H1 (cell line): ENCODE results near the gene FOSL2. TPM values are rescaled to one million over a fixed set of nuclear protein-coding genes. Genes with fewer than 3 reads are reported as not detected.

Experiments
- CTCF ChIA-PET: fragments of 300-600 bp; sonication (Branson Sonifier 250); formaldehyde crosslinking; loops from one replicate; lab custom pipeline; 2021; ENCODE audit not compliant: partially characterized antibody; lab: Charles Lee
- POLR2A ChIA-PET: fragments of 300-600 bp; sonication (Branson Sonifier 250); formaldehyde crosslinking; loops from one replicate; lab custom pipeline; 2021; ENCODE audit warnings: inconsistent platforms; ENCODE audit not compliant: partially characterized antibody; lab: Charles Lee
- DNase-seq, 2 experiments: peaks; one replicate each; pipeline versions ENCODE4 v3.0.0 to v3.0.0-alpha.2; 2010 to 2022; ENCODE audit warnings: low spot score in 2 of 2, low read depth in 1 of 2, mixed read lengths in 1 of 2
- FAIRE-seq: peaks from 2 replicates; lab custom pipeline; 2011; peaks lifted over from hg19 to GRCh38; lab: Jason Lieb, UNC
- H2AFZ ChIP-seq: 2 replicates; pipeline ENCODE4 v1.8.1; 2012; ENCODE audit warnings: low read length, inconsistent platforms
- H2AK5ac ChIP-seq: 2 replicates; pipeline ENCODE4 v1.6.1; 2013; ENCODE audit warnings: low read depth, low read length
- H2BK120ac ChIP-seq: replicated peaks from 2 replicates; pipeline ENCODE3; 2013; ENCODE audit warnings: low read depth, low read length, inconsistent platforms
- H2BK12ac ChIP-seq: 2 replicates; pipeline ENCODE4 v1.6.1; 2013; ENCODE audit warnings: low read depth, low read length
- H2BK15ac ChIP-seq: 2 replicates; pipeline ENCODE4 v1.6.1; 2013; ENCODE audit warnings: low read length
- H2BK20ac ChIP-seq: 2 replicates; pipeline ENCODE4 v1.6.1; 2013; ENCODE audit warnings: low read length
- H2BK5ac ChIP-seq: 2 replicates; pipeline ENCODE4 v1.6.1; 2013; ENCODE audit warnings: low read depth, low read length
- H3K14ac ChIP-seq: 2 replicates; pipeline ENCODE4 v1.6.1; 2013; ENCODE audit warnings: inconsistent platforms; ENCODE audit not compliant: insufficient read length
- H3K18ac ChIP-seq: 2 replicates; pipeline ENCODE4 v1.6.1; 2013; ENCODE audit warnings: low read length; ENCODE audit errors: extremely low read depth
- H3K23ac ChIP-seq: 2 replicates; pipeline ENCODE4 v1.6.1; 2013; ENCODE audit warnings: inconsistent platforms; ENCODE audit not compliant: insufficient read length
- H3K23me2 ChIP-seq: 2 replicates; pipeline ENCODE4 v1.6.1; 2013; ENCODE audit warnings: low read depth, low read length
- H3K27ac ChIP-seq: 2 replicates; pipeline ENCODE4 v1.6.1; 2011; ENCODE audit warnings: low read depth, low read length, inconsistent platforms
- H3K27me3 ChIP-seq, 4 experiments: replicated peaks in 1 of 4; 1 replicate in 1 of 4; 2 replicates in 3 of 4; pipeline versions ENCODE4 v1.6.1 to v1.8.1; 2011 to 2013; ENCODE audit warnings: low read length in 3 of 4, mild to moderate bottlenecking in 3 of 4, inconsistent platforms in 2 of 4, mixed read lengths in 2 of 4, moderate library complexity in 1 of 4; ENCODE audit not compliant: control insufficient read depth in 3 of 4, insufficient read depth in 3 of 4; ENCODE audit errors: extremely low read depth in 1 of 4
- H3K36me3 ChIP-seq, 4 experiments: 2 replicates each; pipeline versions ENCODE4 v1.6.1 to v1.8.1; 2011 to 2013; ENCODE audit warnings: mild to moderate bottlenecking in 4 of 4, low read length in 3 of 4, moderate library complexity in 2 of 4, control low read depth in 1 of 4, inconsistent platforms in 1 of 4; ENCODE audit not compliant: insufficient read depth in 4 of 4, control insufficient read depth in 2 of 4
- H3K4ac ChIP-seq: replicated peaks from 2 replicates; pipeline ENCODE3; 2013; ENCODE audit warnings: low read length, low read depth, mixed read lengths, inconsistent platforms; ENCODE audit not compliant: insufficient read length
- H3K4me1 ChIP-seq, 4 experiments: replicated peaks in 1 of 4; 1 replicate in 1 of 4; 2 replicates in 3 of 4; pipeline versions ENCODE4 v1.6.1 to v1.8.1; 2011 to 2013; ENCODE audit warnings: low read length in 3 of 4, inconsistent platforms in 2 of 4, mixed read lengths in 1 of 4; ENCODE audit not compliant: insufficient read depth in 4 of 4, control insufficient read depth in 3 of 4
- H3K4me2 ChIP-seq, 2 experiments: 2 replicates each; pipeline versions ENCODE4 v1.6.1 to v1.8.1; 2011 to 2013; ENCODE audit warnings: low read depth in 2 of 2, low read length in 2 of 2, control low read depth in 1 of 2, inconsistent platforms in 1 of 2, mild to moderate bottlenecking in 1 of 2; ENCODE audit not compliant: insufficient read depth in 1 of 2
- H3K4me3 ChIP-seq, 4 experiments: fragments of 200-600, 300-600 bp in 1 of 4; sonication (generic), shearing (Covaris generic), sonication (Bioruptor Twin) in 1 of 4; 2 replicates each; pipeline versions ENCODE4 v1.5.1 to v1.8.1; 2011 to 2016; ENCODE audit warnings: low read length in 4 of 4, low read depth in 3 of 4, control low read depth in 2 of 4, inconsistent platforms in 2 of 4, mild to moderate bottlenecking in 2 of 4, mixed read lengths in 1 of 4, moderate library complexity in 1 of 4; ENCODE audit not compliant: insufficient read depth in 2 of 4; ENCODE audit errors: extremely low read depth in 1 of 4
- H3K56ac ChIP-seq: replicated peaks from 2 replicates; pipeline ENCODE3; 2013; ENCODE audit warnings: low read depth, mild to moderate bottlenecking, mixed read lengths, low read length, inconsistent platforms; ENCODE audit not compliant: insufficient read length
- H3K79me1 ChIP-seq: 2 replicates; pipeline ENCODE4 v1.6.1; 2013; ENCODE audit warnings: low read depth, low read length, control low read depth
- H3K79me2 ChIP-seq, 2 experiments: 2 replicates each; pipeline versions ENCODE4 v1.6.1 to v1.8.1; 2012 to 2013; ENCODE audit warnings: low read length in 2 of 2, mild to moderate bottlenecking in 2 of 2, inconsistent platforms in 1 of 2; ENCODE audit not compliant: insufficient read depth in 2 of 2, control insufficient read depth in 1 of 2
- H3K9ac ChIP-seq, 4 experiments: replicated peaks in 1 of 4; 1 replicate in 1 of 4; 2 replicates in 3 of 4; pipeline versions ENCODE4 v1.6.1 to v1.8.1; 2011 to 2013; ENCODE audit warnings: low read depth in 3 of 4, low read length in 3 of 4, control low read depth in 2 of 4, mild to moderate bottlenecking in 2 of 4, moderate library complexity in 2 of 4, inconsistent platforms in 1 of 4; ENCODE audit errors: extremely low read depth in 1 of 4
- H3K9me3 ChIP-seq, 2 experiments: 2 replicates each; pipeline versions ENCODE4 v1.6.1 to v1.8.1; 2012 to 2013; ENCODE audit warnings: mild to moderate bottlenecking in 2 of 2, moderate library complexity in 2 of 2, control low read depth in 1 of 2, inconsistent platforms in 1 of 2, low read depth in 1 of 2, low read length in 1 of 2, mixed read lengths in 1 of 2; ENCODE audit not compliant: insufficient read depth in 2 of 2
- H4K20me1 ChIP-seq, 2 experiments: replicated peaks in 1 of 2; 2 replicates each; pipeline versions ENCODE3 to v1.8.1; 2011 to 2013; ENCODE audit warnings: inconsistent platforms in 2 of 2, low read length in 2 of 2, mild to moderate bottlenecking in 1 of 2; ENCODE audit not compliant: insufficient read depth in 2 of 2, control insufficient read depth in 1 of 2
- H4K5ac ChIP-seq: 2 replicates; pipeline ENCODE4 v1.6.1; 2013; ENCODE audit warnings: low read length, low read depth, mixed read lengths, inconsistent platforms; ENCODE audit not compliant: insufficient read length
- H4K8ac ChIP-seq: 2 replicates; pipeline ENCODE4 v1.8.0; 2013; ENCODE audit warnings: mild to moderate bottlenecking, moderate library complexity, low read length, inconsistent platforms; ENCODE audit not compliant: insufficient read depth; ENCODE audit errors: extremely low read depth
- H4K91ac ChIP-seq: replicated peaks from 2 replicates; pipeline ENCODE3; 2013; ENCODE audit warnings: low read length, mixed read lengths, inconsistent platforms; ENCODE audit not compliant: insufficient read length
- ASH2L ChIP-seq: fragments of 200-600, 300-600 bp; sonication (generic); IDR thresholded peaks from one replicate; pipeline ENCODE4 v1.7.1; 2017; ENCODE audit warnings: low read length
- CREB1 ChIP-seq: IDR thresholded peaks from 2 replicates; pipeline ENCODE4 v1.6.1; 2012; ENCODE audit warnings: inconsistent platforms
- E2F6 ChIP-seq: IDR thresholded peaks from 2 replicates; pipeline ENCODE4 v1.6.1; 2012; ENCODE audit warnings: inconsistent platforms
- EGR1 ChIP-seq: IDR thresholded peaks from 2 replicates; pipeline ENCODE4 v1.6.1; 2011; ENCODE audit warnings: low read depth, low read length, borderline replicate concordance
- FOSL1 ChIP-seq: IDR thresholded peaks from 2 replicates; pipeline ENCODE4 v1.6.1; 2011; ENCODE audit warnings: mild to moderate bottlenecking, low read depth, low read length, moderate library complexity; ENCODE audit not compliant: insufficient read depth
- HDAC6 ChIP-seq: IDR thresholded peaks from one replicate; pipeline ENCODE4 v1.7.1; 2012; ENCODE audit warnings: low read depth, mild to moderate bottlenecking, inconsistent platforms, low read length, moderate library complexity
- KDM5A ChIP-seq: fragments of 200-600 bp; IDR thresholded peaks from 2 replicates; pipeline ENCODE4 v1.7.1; 2012; ENCODE audit warnings: mild to moderate bottlenecking, low read length, inconsistent platforms, mixed read lengths
- MAFK ChIP-seq: IDR thresholded peaks from 2 replicates; pipeline ENCODE4 v1.6.1; 2012; ENCODE audit warnings: low read depth, mild to moderate bottlenecking, improper control_type of control experiment, low read length
- POU5F1 ChIP-seq: IDR thresholded peaks from 2 replicates; pipeline ENCODE4 v1.6.1; 2011; ENCODE audit warnings: low read depth, mild to moderate bottlenecking, low read length, moderate library complexity
- RAD21 ChIP-seq, 2 experiments: IDR thresholded peaks in 1 of 2; conservative IDR thresholded peaks in 1 of 2; 2 replicates each; pipeline ENCODE4 v1.6.1; 2011; ENCODE audit warnings: low read depth in 2 of 2, low read length in 2 of 2, improper control_type of control experiment in 1 of 2, inconsistent platforms in 1 of 2, mild to moderate bottlenecking in 1 of 2, moderate library complexity in 1 of 2
- TBP ChIP-seq: IDR thresholded peaks from 2 replicates; pipeline ENCODE4 v1.6.1; 2011; ENCODE audit warnings: low read depth, low read length, improper control_type of control experiment
- USF2 ChIP-seq: IDR thresholded peaks from 2 replicates; pipeline ENCODE4 v1.6.1; 2011; ENCODE audit warnings: low read length, improper control_type of control experiment
- WGBS, 2 experiments: shearing (Covaris generic) in 1 of 2; methylation state at CpG; one replicate each; pipeline versions ENCODE4 v1.1.6 to v1.1.7; 2013 to 2015; ENCODE audit warnings: low lambda C conversion rate in 2 of 2, mixed read lengths in 2 of 2, inconsistent platforms in 1 of 2, low coverage in 1 of 2, missing lambda C conversion rate in 1 of 2; ENCODE audit not compliant: insufficient replicate concordance in 2 of 2, insufficient coverage in 1 of 2, insufficient read length in 1 of 2; ENCODE audit errors: extremely low coverage in 1 of 2, missing lambda C conversion rate in 1 of 2; 5-methylcytosine and 5-hydroxymethylcytosine counted together
- polyA plus RNA-seq, 7 experiments: library from polyadenylated mRNA; depleted of rRNA in 3 of 7; stranded (reverse) in 5 of 7; unstranded in 2 of 7; fragments of >200 nt in 5 of 7; fragments of 200-250 nt in 2 of 7; gene quantifications; 1 replicate in 5 of 7; 2 replicates in 1 of 7; 4 replicates in 1 of 7; pipeline versions ENCODE4 v1.2.1 to v1.2.3, GENCODE V29; 2011 to 2013; ENCODE audit warnings: missing spikeins in 2 of 7, mixed read lengths in 2 of 7
- total RNA-seq: library from RNA; stranded (reverse); fragmentation: NEBNext Ultra II Directional; extraction: Animal tissue kit (Norgen Biotek cat#: 25700); gene quantifications from 2 replicates; pipeline ENCODE4 v1.2.1, GENCODE V29; 2021

Gene FOSL2
- total and polyA plus RNA-seq, 2 of the 8 experiments (the other 6 are each of a cell fraction or from before 2014, with no cell fraction given): 1.5 to 4.5 TPM

DNA sequence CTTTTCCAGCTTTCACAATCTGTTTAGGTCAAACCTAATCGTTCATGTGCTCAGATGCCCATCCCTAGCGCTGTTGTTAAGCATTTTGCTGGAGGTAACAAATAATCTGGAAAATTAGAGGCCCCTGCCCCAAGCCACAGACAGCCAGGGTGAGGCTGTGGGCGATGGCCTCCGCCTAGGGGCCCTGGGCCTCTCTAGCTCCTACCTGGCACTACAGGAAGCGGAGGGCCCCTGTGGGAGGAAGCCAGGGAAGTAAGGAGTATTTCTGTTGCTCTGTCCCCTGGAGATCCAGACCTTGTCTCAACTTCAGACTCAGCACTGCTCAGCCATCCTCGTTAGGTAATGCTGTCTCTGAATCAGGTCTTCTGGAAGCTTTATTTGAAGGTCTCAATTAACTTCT, 12.4 kb upstream of the FOSL2 start:
- H2BK5ac ChIP-seq: no peak overlapping the region
- H3K23ac ChIP-seq: no peak overlapping the region
- H3K4me1 ChIP-seq: peaks cover 0 to 3% (median 3%) of the 10 kb centered on the region in 4 experiments; a peak in 2 of 7 replicates
- no peak overlapping the region for H2BK15ac ChIP-seq
- no peak overlapping the region for H3K18ac ChIP-seq
- H3K36me3 ChIP-seq: no peaks in the 10 kb centered on the region
- no peaks in the 10 kb centered on the region for H4K20me1 ChIP-seq
- no peaks in the 10 kb centered on the region for H3K79me2 ChIP-seq
- no peak overlapping the region for H3K56ac ChIP-seq
- no peak overlapping the region for H3K9ac ChIP-seq
- H3K4me2 ChIP-seq: no peak overlapping the region
- CTCF ChIA-PET: interaction anchor here (0.7 to 2.2 kb wide), 4 partner anchors 10 to 107 kb away, joined by 3 to 6 read pairs (median 4); no protein-coding TSS in a partner anchor
- H2BK20ac ChIP-seq: no peak overlapping the region
- no peaks in the 10 kb centered on the region; the same call in 1 of the 2 replicates for H3K23me2 ChIP-seq
- no peak overlapping the region for H3K14ac ChIP-seq
- H3K79me1 ChIP-seq: no peaks in the 10 kb centered on the region
- no peaks in the 10 kb centered on the region for H3K9me3 ChIP-seq
- H2AK5ac ChIP-seq: no peak overlapping the region
- H4K8ac ChIP-seq: no peak overlapping the region
- peaks cover 0 to 23% (median 11%) of the 10 kb centered on the region in 4 experiments; a peak in 4 of 7 replicates for H3K27me3 ChIP-seq
- no peak overlapping the region for H2BK12ac ChIP-seq
- H4K5ac ChIP-seq: no peak overlapping the region
- H3K4ac ChIP-seq: no peak overlapping the region
- no peak for FAIRE-seq
- no peak overlapping the region for H2AFZ ChIP-seq
- H4K91ac ChIP-seq: no peak overlapping the region
- no peak for DNase-seq
- no peak overlapping the region for H3K4me3 ChIP-seq
- WGBS, 2 experiments: 70% methylated on average over 5 of the region's 6 CpGs; no CpG with 5 or more reads in 1 of the 2 experiments
- no peak overlapping the region for H3K27ac ChIP-seq
- H2BK120ac ChIP-seq: no peak overlapping the region
- POLR2A ChIA-PET: interaction anchor here (2.3 kb wide), 2 partner anchors 10 to 13 kb away, joined by 7 to 16 read pairs; partner anchors contain the start of gene FOSL2
- TF ChIP-seq RAD21 (IDR thresholded peaks at IDR 0.05 in 1 of 2, conservative IDR thresholded peaks at IDR 0.05 in 1 of 2; ENCODE audit: low read depth in 2 of 2, low read length in 2 of 2) (no peak), KDM5A (no peak), CREB1 (no peak), EGR1 (no peak), MAFK (no peak), ASH2L (no peak), FOSL1 (no peak), TBP (no peak), USF2 (no peak), POU5F1 (no peak), HDAC6 (no peak), E2F6 (no peak)
